SK-N-SH (cell line): Measurements from ENCODE around the gene LRRK2. TPM values are rescaled to one million over a fixed set of nuclear protein-coding genes. Genes with fewer than 3 reads are reported as not detected.

Experiments
- CTCF ChIA-PET: fragments of 300-600, 350-600 bp; formaldehyde crosslinking; extraction: SDS; loops from one replicate; lab custom pipeline; 2021; lab: Yijun Ruan, JAX
- POLR2A ChIA-PET: fragments of 350-600 bp; sonication (Branson Sonifier 250); formaldehyde crosslinking; extraction: SDS; loops from one replicate; lab custom pipeline; 2020; ENCODE audit warnings: antibody characterized with exemption, inconsistent platforms; lab: Yijun Ruan, JAX
- DNase-seq: peaks from one replicate; pipeline ENCODE4 v3.0.0; 2012
- H2AFZ ChIP-seq: fragments of 200-600 bp; sonication (generic); 2 replicates; pipeline ENCODE4 v1.8.1; 2016; ENCODE audit warnings: antibody characterized with exemption, mild to moderate bottlenecking, low read depth
- H3F3A ChIP-seq: fragments of 200-600 bp; sonication (generic); replicated peaks from 2 replicates; pipeline ENCODE3; 2016; ENCODE audit warnings: antibody characterized with exemption, mild to moderate bottlenecking; ENCODE audit not compliant: insufficient read depth
- H3K27ac ChIP-seq, 2 experiments: fragments of 200-500 bp in 1 of 2; fragments of 200-600 bp in 1 of 2; sonication (Bioruptor generic) in 1 of 2; sonication (generic), shearing (Covaris generic) in 1 of 2; 2 replicates each; pipeline versions ENCODE4 v1.5.1 to v1.6.1; 2014 to 2016; ENCODE audit warnings: low read depth in 2 of 2, inconsistent platforms in 1 of 2, low read length in 1 of 2, mild to moderate bottlenecking in 1 of 2, mixed read lengths in 1 of 2
- H3K27me3 ChIP-seq: fragments of 200-600 bp; sonication (generic), shearing (Covaris generic); 2 replicates; pipeline ENCODE4 v1.6.1; 2016; ENCODE audit warnings: mixed run types; ENCODE audit not compliant: insufficient read depth
- H3K36me3 ChIP-seq, 2 experiments: fragments of 200-500 bp in 1 of 2; fragments of 200-600 bp in 1 of 2; sonication (Bioruptor generic) in 1 of 2; sonication (generic) in 1 of 2; replicated peaks in 1 of 2; 2 replicates each; pipeline versions ENCODE3 to v1.5.1; 2014 to 2016; ENCODE audit warnings: low read length in 1 of 2, mild to moderate bottlenecking in 1 of 2; ENCODE audit not compliant: insufficient read depth in 2 of 2, control insufficient read depth in 1 of 2
- H3K4me1 ChIP-seq, 2 experiments: fragments of 200-500 bp in 1 of 2; fragments of 200-600 bp in 1 of 2; sonication (Bioruptor generic) in 1 of 2; sonication (generic), shearing (Covaris generic) in 1 of 2; 2 replicates each; pipeline versions ENCODE4 v1.5.1 to v1.6.1; 2014 to 2016; ENCODE audit warnings: low read depth in 1 of 2, low read length in 1 of 2, mixed run types in 1 of 2; ENCODE audit not compliant: insufficient read depth in 2 of 2, control insufficient read depth in 1 of 2
- H3K4me2 ChIP-seq: fragments of 200-600 bp; sonication (generic), shearing (Covaris generic); 2 replicates; pipeline ENCODE4 v1.6.1; 2017; ENCODE audit warnings: mixed run types
- H3K4me3 ChIP-seq, 2 experiments: fragments of 200-500 bp in 1 of 2; fragments of 200-600 bp in 1 of 2; sonication (Bioruptor generic) in 1 of 2; sonication (generic), shearing (Covaris generic) in 1 of 2; 2 replicates each; pipeline versions ENCODE4 v1.5.1 to v1.8.1; 2014 to 2016; ENCODE audit warnings: low read depth in 2 of 2, inconsistent platforms in 1 of 2, low read length in 1 of 2, mild to moderate bottlenecking in 1 of 2, mixed read lengths in 1 of 2, moderate library complexity in 1 of 2
- H3K79me2 ChIP-seq: fragments of 200-600 bp; sonication (generic); 2 replicates; pipeline ENCODE4 v1.8.1; 2017; ENCODE audit warnings: mild to moderate bottlenecking; ENCODE audit not compliant: insufficient read depth
- H3K9ac ChIP-seq: fragments of 200-600 bp; sonication (generic); 2 replicates; pipeline ENCODE4 v1.6.1; 2017; ENCODE audit warnings: mixed run types
- H3K9me2 ChIP-seq: fragments of 200-600 bp; sonication (generic); 2 replicates; pipeline ENCODE4 v1.6.1; 2017; ENCODE audit warnings: mixed run types
- H3K9me3 ChIP-seq: fragments of 200-600 bp; sonication (generic); 2 replicates; pipeline ENCODE4 v1.6.1; 2017; ENCODE audit warnings: mixed run types, mild to moderate bottlenecking, moderate library complexity
- H4K20me1 ChIP-seq: fragments of 200-600 bp; sonication (generic); 2 replicates; pipeline ENCODE4 v1.6.1; 2017; ENCODE audit warnings: mild to moderate bottlenecking, mixed run types; ENCODE audit not compliant: insufficient read depth
- EP300 ChIP-seq, 2 experiments: IDR thresholded peaks; 2 replicates each; pipeline versions ENCODE4 v1.4.0 to v1.6.1; 2012; ENCODE audit warnings: borderline replicate concordance in 1 of 2, low read depth in 1 of 2, low read length in 1 of 2
- FOSL2 ChIP-seq: IDR thresholded peaks from 2 replicates; pipeline ENCODE4 v1.4.0; 2012; ENCODE audit warnings: low read depth, mild to moderate bottlenecking, moderate library complexity, borderline replicate concordance
- FOXM1 ChIP-seq: IDR thresholded peaks from 2 replicates; pipeline ENCODE4 v1.4.0; 2012; ENCODE audit warnings: low read depth, mild to moderate bottlenecking
- GABPA ChIP-seq: IDR thresholded peaks from 2 replicates; pipeline ENCODE4 v1.4.0; 2012; ENCODE audit warnings: low read depth, mild to moderate bottlenecking
- GATA2 ChIP-seq: sonication (generic); formaldehyde crosslinking; IDR thresholded peaks from 2 replicates; pipeline ENCODE4 v1.5.0; 2020; ENCODE audit warnings: mild to moderate bottlenecking, missing genetic modification reagents
- MXI1 ChIP-seq: IDR thresholded peaks from 2 replicates; pipeline ENCODE4 v1.6.1; 2012; ENCODE audit warnings: mild to moderate bottlenecking, low read depth, low read length, improper control_type of control experiment
- NRF1 ChIP-seq: IDR thresholded peaks from 2 replicates; pipeline ENCODE4 v1.6.1; 2012; ENCODE audit warnings: low read depth, mild to moderate bottlenecking, low read length
- RCOR1 ChIP-seq: fragments of 150-350 bp; IDR thresholded peaks from 2 replicates; pipeline ENCODE4 v1.6.1; 2017; ENCODE audit warnings: antibody characterized with exemption, low read length
- SMC3 ChIP-seq: IDR thresholded peaks from 2 replicates; pipeline ENCODE4 v1.6.1; 2012; ENCODE audit warnings: low read depth, low read length, improper control_type of control experiment
- TCF12 ChIP-seq: IDR thresholded peaks from 2 replicates; pipeline ENCODE4 v1.4.0; 2012
- TEAD4 ChIP-seq: IDR thresholded peaks from 2 replicates; pipeline ENCODE4 v1.4.0; 2012; ENCODE audit warnings: mild to moderate bottlenecking, borderline replicate concordance; ENCODE audit not compliant: insufficient read depth
- ZBTB33 ChIP-seq: IDR thresholded peaks from 2 replicates; pipeline ENCODE4 v1.4.0; 2012; ENCODE audit warnings: low read depth, borderline replicate concordance
- WGBS: methylation state at CpG from one replicate; pipeline ENCODE4 v1.1.6; 2017; ENCODE audit warnings: low lambda C conversion rate; 5-methylcytosine and 5-hydroxymethylcytosine counted together
- polyA plus RNA-seq, 3 experiments: library from polyadenylated mRNA; depleted of rRNA; stranded (reverse); fragments of >200 nt; gene quantifications; 2 replicates each; pipeline ENCODE4 v1.2.3, GENCODE V29; 2012
- TF ChIP-seq, protein P1 (sequence below): fragments of 150-350 bp; IDR thresholded peaks from 2 replicates; pipeline ENCODE4 v1.6.1; 2017; ENCODE audit warnings: antibody characterized with exemption, low read length, low read depth, borderline replicate concordance
- TF ChIP-seq, protein P2 (sequence below): IDR thresholded peaks from 2 replicates; pipeline ENCODE4; 2012
- TF ChIP-seq, protein P3 (sequence below): IDR thresholded peaks from 2 replicates; pipeline ENCODE4 v1.4.0; 2012; ENCODE audit warnings: low read depth

LRRK2 gene
- polyA plus RNA-seq, 1 of the 3 experiments (the other 2 are of a cell fraction): 0.08 TPM

DNA sequence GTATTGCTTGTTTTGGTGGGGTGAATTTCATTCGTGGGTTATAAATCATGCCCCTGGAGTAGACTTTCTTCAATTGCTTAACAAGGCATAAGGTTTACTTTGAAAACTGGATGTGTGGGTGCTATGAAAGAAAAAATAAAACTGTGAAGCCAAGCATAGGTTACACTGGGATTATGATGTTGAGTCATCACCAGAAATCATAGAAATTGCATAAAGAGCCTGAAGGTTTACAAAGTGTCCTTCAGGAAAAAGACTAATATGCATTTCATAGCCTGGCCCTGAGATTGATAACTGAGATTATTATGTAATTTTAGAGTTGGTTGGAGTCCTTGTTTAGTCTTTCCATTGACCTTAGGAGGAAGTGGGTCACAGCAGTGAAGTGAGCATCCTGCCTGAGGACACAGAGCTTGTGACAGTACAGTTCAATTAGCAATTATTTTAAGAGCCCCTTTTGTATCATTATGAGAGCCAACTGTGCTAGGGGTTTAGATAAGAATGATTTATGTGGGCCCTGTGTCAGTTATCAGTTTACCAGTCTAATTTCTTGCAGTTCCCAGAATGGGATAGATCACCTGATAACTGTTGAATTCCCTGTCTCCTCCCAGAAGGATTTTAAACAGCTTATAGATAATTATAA, 13.6 kb downstream of the LRRK2 start (continued):
- TF ChIP-seq, protein P1, sequence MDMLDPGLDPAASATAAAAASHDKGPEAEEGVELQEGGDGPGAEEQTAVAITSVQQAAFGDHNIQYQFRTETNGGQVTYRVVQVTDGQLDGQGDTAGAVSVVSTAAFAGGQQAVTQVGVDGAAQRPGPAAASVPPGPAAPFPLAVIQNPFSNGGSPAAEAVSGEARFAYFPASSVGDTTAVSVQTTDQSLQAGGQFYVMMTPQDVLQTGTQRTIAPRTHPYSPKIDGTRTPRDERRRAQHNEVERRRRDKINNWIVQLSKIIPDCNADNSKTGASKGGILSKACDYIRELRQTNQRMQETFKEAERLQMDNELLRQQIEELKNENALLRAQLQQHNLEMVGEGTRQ: no peak
- TF ChIP-seq SMC3: no peak
- TF ChIP-seq GATA2: peak; percentile 88

GRCh38 chr12:40238979-40239378, 14.2 kb downstream of the LRRK2 start:
- TF ChIP-seq GABPA (no peak), FOSL2 (no peak), ZBTB33 (no peak), TEAD4 (no peak), MXI1 (no peak)
- POLR2A ChIA-PET: interaction anchor here (1.0 kb wide), 1 partner anchor 14 kb away, joined by 3 read pairs; the partner anchor contains the start of gene LRRK2
- no peak overlapping the region for H2AFZ ChIP-seq
- no peaks in the 10 kb centered on the region for H3K79me2 ChIP-seq
- 68% methylated on average over 5 of the region's 5 CpGs for WGBS
- no peaks in the 10 kb centered on the region for H3K9me3 ChIP-seq
- no peaks in the 10 kb centered on the region for H3K36me3 ChIP-seq
- no peak overlapping the region for H3K4me3 ChIP-seq
- H3K4me2 ChIP-seq: no peak overlapping the region
- H4K20me1 ChIP-seq: no peaks in the 10 kb centered on the region
- CTCF ChIA-PET: interaction anchor here (1.3 to 1.9 kb wide), 2 partner anchors 14 to 84 kb away, joined by 3 to 7 read pairs; partner anchors contain the start of gene LRRK2
- H3K4me1 ChIP-seq: no peaks in the 10 kb centered on the region; a peak in 2 of 4 replicates
- H3K9ac ChIP-seq: no peak overlapping the region
- no peaks in the 10 kb centered on the region for H3F3A ChIP-seq
- no peaks in the 10 kb centered on the region for H3K27me3 ChIP-seq
- no peaks in the 10 kb centered on the region for H3K9me2 ChIP-seq
- peak overlapping the region in 1 of 2 experiments; percentile 55; a peak in 1 of 4 replicates for H3K27ac ChIP-seq
- no peak for DNase-seq

DNA sequence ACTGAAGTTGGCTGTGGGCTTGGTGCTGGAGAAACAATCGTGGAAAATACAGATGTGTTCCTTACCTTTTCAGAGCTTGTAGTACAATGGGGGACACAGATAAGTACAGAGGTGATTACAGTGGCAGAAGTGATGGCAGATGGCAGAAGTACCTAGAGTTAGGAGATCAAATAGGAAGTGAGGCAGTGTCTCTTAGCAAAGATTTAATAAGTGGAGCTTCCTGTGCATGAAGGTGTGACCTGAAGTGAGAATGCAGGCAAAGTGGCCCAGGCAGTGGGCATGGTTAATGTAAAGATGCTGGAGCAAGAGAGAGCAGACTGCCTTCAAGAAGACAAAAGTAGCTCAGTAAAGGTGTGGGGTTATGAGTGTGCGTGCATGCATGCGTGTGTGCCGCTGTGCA, 16.0 kb downstream of the LRRK2 start:
- no peaks in the 10 kb centered on the region for H3F3A ChIP-seq
- TF ChIP-seq, protein P2, sequence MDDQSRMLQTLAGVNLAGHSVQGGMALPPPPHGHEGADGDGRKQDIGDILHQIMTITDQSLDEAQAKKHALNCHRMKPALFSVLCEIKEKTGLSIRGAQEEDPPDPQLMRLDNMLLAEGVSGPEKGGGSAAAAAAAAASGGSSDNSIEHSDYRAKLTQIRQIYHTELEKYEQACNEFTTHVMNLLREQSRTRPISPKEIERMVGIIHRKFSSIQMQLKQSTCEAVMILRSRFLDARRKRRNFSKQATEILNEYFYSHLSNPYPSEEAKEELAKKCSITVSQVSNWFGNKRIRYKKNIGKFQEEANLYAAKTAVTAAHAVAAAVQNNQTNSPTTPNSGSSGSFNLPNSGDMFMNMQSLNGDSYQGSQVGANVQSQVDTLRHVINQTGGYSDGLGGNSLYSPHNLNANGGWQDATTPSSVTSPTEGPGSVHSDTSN: no peak
- TF ChIP-seq EP300 (IDR thresholded peaks at IDR 0.05; ENCODE audit: borderline replicate concordance in 1 of 2, low read depth in 1 of 2, low read length in 1 of 2): no peak
- no peak for TF ChIP-seq SMC3
- TF ChIP-seq TCF12: no peak
- TF ChIP-seq, protein P3, sequence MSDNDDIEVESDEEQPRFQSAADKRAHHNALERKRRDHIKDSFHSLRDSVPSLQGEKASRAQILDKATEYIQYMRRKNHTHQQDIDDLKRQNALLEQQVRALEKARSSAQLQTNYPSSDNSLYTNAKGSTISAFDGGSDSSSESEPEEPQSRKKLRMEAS: no peak
- TF ChIP-seq FOXM1: no peak
- no peak for TF ChIP-seq FOSL2
- TF ChIP-seq NRF1: no peak
- TF ChIP-seq RCOR1: no peak
- H2AFZ ChIP-seq: no peak overlapping the region
- no peaks in the 10 kb centered on the region for H4K20me1 ChIP-seq
- H3K9me2 ChIP-seq: no peaks in the 10 kb centered on the region
- no peak overlapping the region for H3K9ac ChIP-seq
- ChIA-PET CTCF (no interaction called here), POLR2A (no interaction called here)
- H3K36me3 ChIP-seq: no peaks in the 10 kb centered on the region
- no peak overlapping the region for H3K27ac ChIP-seq
- H3K4me1 ChIP-seq: no peaks in the 10 kb centered on the region; a peak in 2 of 4 replicates
- no peak for DNase-seq
- H3K4me3 ChIP-seq: no peak overlapping the region
- no peaks in the 10 kb centered on the region for H3K27me3 ChIP-seq
- WGBS: 73% methylated on average over 4 of the region's 4 CpGs
- no peaks in the 10 kb centered on the region for H3K79me2 ChIP-seq
- H3K9me3 ChIP-seq: no peaks in the 10 kb centered on the region
- H3K4me2 ChIP-seq: no peak overlapping the region
